ENCODE data around the gene EDC3. TPM values are rescaled to one million over a fixed set of nuclear protein-coding genes. Genes with fewer than 3 reads are reported as not detected.

EDC3 gene
- polyA plus RNA-seq, 1 of the 3 experiments (the other 2 are of a cell fraction), result 34.9 TPM

- CTCF ChIA-PET, result interaction anchor here (0.7 to 2.1 kb wide), 4 partner anchors 9 to 107 kb away, joined by 3 to 10 read pairs (median 4); no protein-coding TSS in a partner anchor
- 85% methylated on average over 2 of the region's 2 CpGs for WGBS (ENCODE audit: low lambda C conversion rate)
These were observed 31.2 kb downstream of the EDC3 start for GRCh38 chr15:74664670-74665069.

More at GRCh38 chr15:74664670-74665069, 31.2 kb downstream of the EDC3 start:
- Histone ChIP-seq H3K27me3 (ENCODE audit: insufficient read depth) (no peaks in the 10 kb centered on the region), H3K9me2 (no peaks in the 10 kb centered on the region), H3K4me1 (ENCODE audit: control insufficient read depth in 1 of 2, insufficient read depth in 2 of 2, low read depth in 1 of 2, low read length in 1 of 2) (peaks cover 0 to 7% of the 10 kb centered on the region in 2 experiments; a peak in 1 of 4 replicates), H3F3A (replicated peaks; ENCODE audit: insufficient read depth) (peaks cover 7% of the 10 kb centered on the region), H3K9ac (no peak overlapping the region), H2AFZ (ENCODE audit: low read depth) (no peak overlapping the region), H3K9me3 (no peaks in the 10 kb centered on the region), H3K4me2 (no peak overlapping the region; the same call in 1 of the 2 replicates), H3K4me3 (ENCODE audit: low read depth in 2 of 2, low read length in 1 of 2) (no peak overlapping the region), H3K79me2 (ENCODE audit: insufficient read depth) (peaks cover 52% of the 10 kb centered on the region), H4K20me1 (ENCODE audit: insufficient read depth) (peaks cover 22% of the 10 kb centered on the region), H3K27ac (ENCODE audit: low read depth in 2 of 2, low read length in 1 of 2) (peak overlapping the region in 1 of 2 experiments; percentile 10; a peak in 1 of 4 replicates), H3K36me3 (replicated peaks in 1 of 2; ENCODE audit: control insufficient read depth in 1 of 2, insufficient read depth in 2 of 2, low read length in 1 of 2) (peaks cover 10 to 12% of the 10 kb centered on the region in 2 experiments)
- no peak for DNase-seq
- POLR2A ChIA-PET, result no interaction called here
- TF ChIP-seq FOSL2 (IDR thresholded peaks at IDR 0.05; ENCODE audit: borderline replicate concordance, low read depth), result no peak
- TF ChIP-seq ZBTB33 (IDR thresholded peaks at IDR 0.05; ENCODE audit: borderline replicate concordance, low read depth), result no peak
- no peak for TF ChIP-seq EP300 (IDR thresholded peaks at IDR 0.05; ENCODE audit: borderline replicate concordance in 1 of 2, low read depth in 1 of 2, low read length in 1 of 2)
- no peak for TF ChIP-seq MAX (IDR thresholded peaks at IDR 0.05; ENCODE audit: low read depth)
- TF ChIP-seq USF1 (IDR thresholded peaks at IDR 0.05; ENCODE audit: borderline replicate concordance, low read depth), result no peak
- no peak for TF ChIP-seq RAD21 (IDR thresholded peaks at IDR 0.05; ENCODE audit: low read length)
- TF ChIP-seq CTCF (IDR thresholded peaks at IDR 0.05), result no peak
- no peak for TF ChIP-seq CHD2 (IDR thresholded peaks at IDR 0.05; ENCODE audit: low read length, partially characterized antibody)
- TF ChIP-seq REST (IDR thresholded peaks at IDR 0.05; ENCODE audit: low read depth, low read length), result no peak
- TF ChIP-seq MXI1 (IDR thresholded peaks at IDR 0.05; ENCODE audit: low read depth, low read length), result no peak
